HPDE6-E6E7 (cell line): ENCODE data around the gene ETS1.

Experiments used
- DNase-seq: peaks from one replicate; pipeline ENCODE4 v3.0.0; 2011; ENCODE audit warnings: missing footprints; ENCODE audit errors: extremely low spot score

Gene ETS1

GRCh38 chr11:128568166-128568778 lies 19.1 kb downstream of the ETS1 start:
- DNase-seq: no peak

GRCh38 chr11:128567130-128567529 lies 20.2 kb downstream of the ETS1 start:
- DNase-seq: no peak

GRCh38 chr11:128565881-128566280 lies 21.5 kb downstream of the ETS1 start:
- DNase-seq: no peak

GRCh38 chr11:128564642-128565245 lies 22.6 kb downstream of the ETS1 start:
- no peak for DNase-seq

- DNase-seq: no peak
These were observed 23.3 kb downstream of the ETS1 start for GRCh38 chr11:128563942-128564641.

- no peak for DNase-seq
These were observed 24.1 kb downstream of the ETS1 start for GRCh38 chr11:128563308-128563707.

- DNase-seq: no peak
These were observed 27.8 kb downstream of the ETS1 start for GRCh38 chr11:128559496-128560103.

GRCh38 chr11:128555606-128556005 lies 31.8 kb downstream of the ETS1 start:
- DNase-seq: no peak

GRCh38 chr11:128553662-128554362 lies 33.5 kb downstream of the ETS1 start:
- no peak for DNase-seq

GRCh38 chr11:128552783-128553661 lies 34.3 kb downstream of the ETS1 start:
- DNase-seq: no peak

- DNase-seq: no peak
These were observed 35.6 kb downstream of the ETS1 start for GRCh38 chr11:128551611-128552335.

GRCh38 chr11:128551058-128551457 lies 36.3 kb downstream of the ETS1 start:
- DNase-seq: no peak

- DNase-seq: no peak
These were observed 37.0 kb downstream of the ETS1 start for GRCh38 chr11:128550261-128550821.

- no peak for DNase-seq
These were observed 38.0 kb downstream of the ETS1 start for GRCh38 chr11:128549256-128549944.

- DNase-seq: peak; percentile 27
These were observed 38.6 kb downstream of the ETS1 start for GRCh38 chr11:128548649-128549255.

- no peak for DNase-seq
These were observed 39.3 kb downstream of the ETS1 start for GRCh38 chr11:128547946-128548648.

- no peak for DNase-seq
These were observed 40.4 kb downstream of the ETS1 start for GRCh38 chr11:128546916-128547315.

- no peak for DNase-seq
These were observed 42.8 kb downstream of the ETS1 start for GRCh38 chr11:128544471-128545051.
